Gastrocnemius medialis (tissue), 4 donors: Measurements from ENCODE around the gene LARGE1.

Source experiments
- CTCF ChIP-seq, 5 experiments: fragments of 450-650 bp in 3 of 5; fragments of 200-600 bp in 2 of 5; sonication (generic) in 2 of 5; IDR thresholded peaks in 4 of 5; conservative IDR thresholded peaks in 1 of 5; 1 replicate in 4 of 5; 2 replicates in 1 of 5; pipeline ENCODE4 v1.5.1; 2016 to 2019; ENCODE audit warnings: antibody characterized with exemption in 5 of 5, mild to moderate bottlenecking in 3 of 5, moderate library complexity in 3 of 5
- POLR2A ChIP-seq, 2 donors: fragments of 450-650 bp; IDR thresholded peaks; one replicate each; pipeline ENCODE4 v1.6.1; 2017; ENCODE audit warnings: antibody characterized with exemption in 2 of 2, mild to moderate bottlenecking in 2 of 2, moderate library complexity in 2 of 2

- TF ChIP-seq CTCF (IDR thresholded peaks at IDR 0.05 in 4 of 5, conservative IDR thresholded peaks at IDR 0.05 in 1 of 5) = no peak
- no peak for TF ChIP-seq POLR2A (IDR thresholded peaks at IDR 0.05)
Measured at GRCh38 chr22:33909911-33910310, 10.4 kb downstream of the LARGE1 start.
